BE2C (cell line): ENCODE data around the gene ETS2.
"Not testable (repeated sequence)": the region's sequence is repeated elsewhere in the genome, so short reads cannot be mapped to it uniquely, and the experiment has no call there.

Source experiments
- DNase-seq: peaks from one replicate; pipeline ENCODE4 v3.0.0-alpha.2; 2020
- H3K27me3 ChIP-seq: fragments of 250-450 bp; sonication (Bioruptor Pico); 2 replicates; pipeline ENCODE4 v1.5.1; 2020; ENCODE audit warnings: mild to moderate bottlenecking
- H3K36me3 ChIP-seq: fragments of 250-450 bp; sonication (Bioruptor Pico); 2 replicates; pipeline ENCODE4 v1.5.1; 2020; ENCODE audit warnings: mild to moderate bottlenecking
- H3K4me1 ChIP-seq: fragments of 250-450 bp; sonication (Bioruptor Pico); 2 replicates; pipeline ENCODE4 v1.5.1; 2020
- H3K4me3 ChIP-seq: 2 replicates; pipeline ENCODE4 v1.5.1; 2011; ENCODE audit warnings: low read depth, low read length
- H3K9me3 ChIP-seq: fragments of 250-450 bp; sonication (Bioruptor Pico); 2 replicates; pipeline ENCODE4 v1.5.1; 2020
- CTCF ChIP-seq: IDR thresholded peaks from 2 replicates; pipeline ENCODE4 v1.5.1; 2012; ENCODE audit warnings: mild to moderate bottlenecking, low read depth, low read length

ETS2 gene

GRCh38 chr21:38841472-38841871, 35.7 kb downstream of the ETS2 start:
- no peaks in the 10 kb centered on the region for H3K4me1 ChIP-seq
- H3K27me3 ChIP-seq: no peaks in the 10 kb centered on the region
- H3K4me3 ChIP-seq: no peak overlapping the region
- H3K36me3 ChIP-seq: no peaks in the 10 kb centered on the region
- no peak for TF ChIP-seq CTCF
- no peak for DNase-seq
- H3K9me3 ChIP-seq: no peaks in the 10 kb centered on the region

- DNase-seq: no peak
- H3K4me1 ChIP-seq: no peaks in the 10 kb centered on the region
- no peak for TF ChIP-seq CTCF
- no peak overlapping the region for H3K4me3 ChIP-seq
- no peaks in the 10 kb centered on the region for H3K9me3 ChIP-seq
- H3K27me3 ChIP-seq: no peaks in the 10 kb centered on the region
- H3K36me3 ChIP-seq: no peaks in the 10 kb centered on the region
Measured at GRCh38 chr21:38842079-38842478, 36.4 kb downstream of the ETS2 start.

- Histone ChIP-seq H3K4me3 (no peak overlapping the region), H3K36me3 (no peaks in the 10 kb centered on the region), H3K27me3 (no peaks in the 10 kb centered on the region), H3K9me3 (no peaks in the 10 kb centered on the region), H3K4me1 (no peaks in the 10 kb centered on the region)
- no peak for TF ChIP-seq CTCF
- no peak for DNase-seq
Measured at GRCh38 chr21:38843379-38843778, 37.6 kb downstream of the ETS2 start.

DNA sequence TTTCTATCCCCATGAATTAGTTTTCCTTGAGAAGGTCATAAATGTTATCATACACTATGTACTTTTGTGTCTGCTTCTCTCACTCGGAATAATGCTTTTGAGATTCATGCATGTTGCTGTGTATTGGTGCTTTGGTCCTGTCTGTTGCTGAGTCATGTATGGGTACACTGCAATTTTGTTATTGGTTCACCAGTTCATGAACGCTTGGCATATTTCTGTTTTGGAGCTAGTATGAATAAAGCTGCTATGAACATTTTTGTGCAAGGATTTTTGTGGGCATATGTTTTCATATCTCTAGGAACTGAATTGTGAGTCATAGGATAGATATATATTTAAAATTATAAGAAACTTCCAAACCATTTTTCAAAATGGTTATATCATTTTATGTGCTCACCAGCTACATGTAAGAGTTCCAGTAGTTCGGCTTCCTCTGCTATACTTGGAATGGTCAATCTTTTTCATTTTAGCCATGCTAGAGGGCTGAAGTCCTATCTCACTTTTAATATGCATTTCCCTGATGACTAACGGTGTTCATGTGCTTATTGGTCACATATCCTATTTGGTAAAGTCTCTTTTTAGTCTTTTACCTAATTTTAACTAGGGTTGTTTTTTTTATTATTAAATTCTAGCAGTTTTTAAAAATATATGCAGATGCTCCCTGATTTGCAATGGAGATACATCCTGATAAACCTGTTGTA, 38.2 kb downstream of the ETS2 start:
- H3K4me1 ChIP-seq: no peaks in the 10 kb centered on the region
- no peak for TF ChIP-seq CTCF
- DNase-seq: no peak
- H3K36me3 ChIP-seq: no peaks in the 10 kb centered on the region
- no peak overlapping the region for H3K4me3 ChIP-seq
- no peaks in the 10 kb centered on the region for H3K9me3 ChIP-seq
- no peaks in the 10 kb centered on the region for H3K27me3 ChIP-seq

- H3K36me3 ChIP-seq: not testable (repeated sequence)
Measured at GRCh38 chr21:38845374-38845773, 39.6 kb downstream of the ETS2 start.

DNA sequence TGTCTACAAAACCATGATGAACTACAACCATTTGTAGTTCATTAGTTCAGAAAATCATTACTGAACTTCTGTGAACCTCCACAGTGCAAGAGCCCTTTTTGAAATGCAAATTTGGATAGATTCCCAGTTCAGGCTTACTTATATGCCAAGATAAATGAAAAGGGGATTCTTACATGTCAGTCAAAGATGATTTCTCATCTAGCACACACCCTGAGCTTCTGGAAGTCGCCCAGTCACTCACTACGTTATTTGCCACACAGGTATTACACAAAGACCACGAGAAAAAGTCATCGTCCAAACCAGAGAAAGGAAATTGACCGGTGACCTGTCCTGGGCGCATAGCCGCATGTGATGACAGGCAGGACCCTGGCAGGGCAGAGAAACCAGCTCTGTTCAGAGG, 41.8 kb downstream of the ETS2 start:
- no peak for DNase-seq
- no peak for TF ChIP-seq CTCF
- no peaks in the 10 kb centered on the region for H3K9me3 ChIP-seq
- H3K27me3 ChIP-seq: no peaks in the 10 kb centered on the region
- H3K4me3 ChIP-seq: no peak overlapping the region
- no peaks in the 10 kb centered on the region for H3K36me3 ChIP-seq
- H3K4me1 ChIP-seq: no peaks in the 10 kb centered on the region

More at GRCh38 chr21:38845374-38845773, 39.6 kb downstream of the ETS2 start:
- not testable (repeated sequence) for H3K4me3 ChIP-seq, H3K4me1 ChIP-seq, H3K27me3 ChIP-seq, H3K9me3 ChIP-seq, DNase-seq
